Measurements from ENCODE around the gene TMIE. TPM values are rescaled to one million over a fixed set of nuclear protein-coding genes. Genes with fewer than 3 reads are reported as not detected.

The TMIE gene
- total and polyA plus RNA-seq, 2 donors (not counting 1 experiment from before 2014, with no cell fraction given): 0.27 to 2.0 TPM

DNA sequence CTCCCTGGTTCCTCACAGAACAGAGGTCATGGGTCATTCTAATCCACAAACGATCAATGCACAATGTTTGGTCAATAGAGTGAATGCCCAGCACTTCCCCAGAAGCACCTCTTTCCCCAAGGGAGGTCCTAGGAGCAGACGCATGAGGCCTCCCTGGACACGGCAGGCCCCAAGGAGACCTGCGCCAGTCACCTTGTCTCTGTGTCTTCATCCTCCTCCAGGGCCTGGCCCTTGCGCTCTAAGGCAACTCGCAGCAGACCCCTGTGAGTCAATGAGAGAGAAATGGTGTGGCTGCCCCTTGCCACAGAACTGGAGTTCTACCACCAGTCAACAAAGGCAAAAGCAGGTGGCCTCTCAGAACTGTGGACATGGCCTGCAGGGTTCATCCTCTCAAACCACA is 25.8 kb upstream of the TMIE start:
- no peak overlapping the region for H3K27ac ChIP-seq (ENCODE audit: insufficient read depth, low read length)
- no peak overlapping the region for H3K4me2 ChIP-seq (ENCODE audit: extremely low read depth, insufficient read depth, low read length)
- H3K9ac ChIP-seq (ENCODE audit: insufficient read depth, low read length): no peak overlapping the region
- peaks cover 4% of the 10 kb centered on the region for H3K4me1 ChIP-seq (ENCODE audit: control insufficient read depth, extremely low read depth, insufficient read depth, low read length)
- no peak for DNase-seq (ENCODE audit: low read depth in 2 of 2)
- H3K27me3 ChIP-seq (ENCODE audit: control insufficient read depth, insufficient read depth, low read length): no peaks in the 10 kb centered on the region
- no peaks in the 10 kb centered on the region for H3K79me2 ChIP-seq (ENCODE audit: control insufficient read depth, insufficient read depth, low read length)
- H2AFZ ChIP-seq (ENCODE audit: low read length): no peak overlapping the region
- TF ChIP-seq, protein P1, sequence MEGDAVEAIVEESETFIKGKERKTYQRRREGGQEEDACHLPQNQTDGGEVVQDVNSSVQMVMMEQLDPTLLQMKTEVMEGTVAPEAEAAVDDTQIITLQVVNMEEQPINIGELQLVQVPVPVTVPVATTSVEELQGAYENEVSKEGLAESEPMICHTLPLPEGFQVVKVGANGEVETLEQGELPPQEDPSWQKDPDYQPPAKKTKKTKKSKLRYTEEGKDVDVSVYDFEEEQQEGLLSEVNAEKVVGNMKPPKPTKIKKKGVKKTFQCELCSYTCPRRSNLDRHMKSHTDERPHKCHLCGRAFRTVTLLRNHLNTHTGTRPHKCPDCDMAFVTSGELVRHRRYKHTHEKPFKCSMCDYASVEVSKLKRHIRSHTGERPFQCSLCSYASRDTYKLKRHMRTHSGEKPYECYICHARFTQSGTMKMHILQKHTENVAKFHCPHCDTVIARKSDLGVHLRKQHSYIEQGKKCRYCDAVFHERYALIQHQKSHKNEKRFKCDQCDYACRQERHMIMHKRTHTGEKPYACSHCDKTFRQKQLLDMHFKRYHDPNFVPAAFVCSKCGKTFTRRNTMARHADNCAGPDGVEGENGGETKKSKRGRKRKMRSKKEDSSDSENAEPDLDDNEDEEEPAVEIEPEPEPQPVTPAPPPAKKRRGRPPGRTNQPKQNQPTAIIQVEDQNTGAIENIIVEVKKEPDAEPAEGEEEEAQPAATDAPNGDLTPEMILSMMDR (conservative IDR thresholded peaks at IDR 0.05 in 1 of 2, IDR thresholded peaks at IDR 0.05 in 1 of 2; ENCODE audit: low read depth in 1 of 2, low read length in 2 of 2): no peak
- TF ChIP-seq EZH2 (IDR thresholded peaks at IDR 0.05; ENCODE audit: low read length, missing control alignments): no peak
- no peaks in the 10 kb centered on the region for H4K20me1 ChIP-seq (ENCODE audit: control insufficient read depth, extremely low read depth, insufficient read depth, low read length)
- H3K4me3 ChIP-seq (replicated peaks in 1 of 4; ENCODE audit: control extremely low read depth in 1 of 4, insufficient read depth in 1 of 4, low read depth in 3 of 4, low read length in 4 of 4): no peak overlapping the region
- H3K36me3 ChIP-seq (ENCODE audit: control insufficient read depth, insufficient read depth, low read length): no peaks in the 10 kb centered on the region
- H3K9me3 ChIP-seq (ENCODE audit: control insufficient read depth, insufficient read depth, low read depth, low read length): no peaks in the 10 kb centered on the region

DNA sequence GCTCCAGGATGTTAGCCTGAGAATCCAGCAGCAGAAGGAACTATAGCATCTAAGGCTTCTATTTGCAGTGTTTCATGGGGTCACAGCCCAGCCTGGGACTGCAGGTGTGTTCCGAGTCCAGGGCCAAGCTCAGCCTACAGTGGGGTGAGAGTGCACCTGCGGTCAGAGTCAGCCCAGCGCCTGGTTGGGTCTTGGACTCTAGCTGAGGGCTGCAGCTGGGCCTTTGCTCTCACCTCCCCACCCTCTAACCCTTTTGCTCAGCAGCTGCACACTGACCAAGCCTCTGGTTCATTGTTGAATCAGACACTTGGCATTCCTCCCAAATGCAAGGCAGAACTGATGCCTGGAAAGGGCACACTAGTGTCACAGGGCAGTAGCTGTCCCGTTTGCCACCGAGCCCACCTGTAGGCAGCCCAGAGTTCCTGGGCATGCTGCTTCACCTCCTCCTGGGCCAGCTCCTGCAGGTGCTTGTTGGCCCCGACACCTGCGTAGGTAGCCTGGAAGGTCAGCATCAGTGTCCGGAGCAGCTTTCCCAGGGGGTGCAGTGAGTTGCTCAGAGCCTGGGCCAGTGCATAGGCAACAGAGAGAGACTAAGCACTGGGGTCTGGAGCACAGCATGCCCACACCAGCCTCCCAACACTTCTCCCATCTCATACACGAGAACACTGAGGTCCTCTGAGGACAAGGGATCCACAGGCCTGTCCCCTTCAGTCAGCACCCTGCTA is 25.2 kb upstream of the TMIE start:
- Histone ChIP-seq H3K4me2 (ENCODE audit: extremely low read depth, insufficient read depth, low read length) (no peak overlapping the region), H3K36me3 (ENCODE audit: control insufficient read depth, insufficient read depth, low read length) (no peaks in the 10 kb centered on the region), H3K27me3 (ENCODE audit: control insufficient read depth, insufficient read depth, low read length) (no peaks in the 10 kb centered on the region), H3K79me2 (ENCODE audit: control insufficient read depth, insufficient read depth, low read length) (no peaks in the 10 kb centered on the region), H3K4me1 (ENCODE audit: control insufficient read depth, extremely low read depth, insufficient read depth, low read length) (peaks cover 4% of the 10 kb centered on the region), H3K9me3 (ENCODE audit: control insufficient read depth, insufficient read depth, low read depth, low read length) (no peaks in the 10 kb centered on the region), H2AFZ (ENCODE audit: low read length) (no peak overlapping the region), H3K27ac (ENCODE audit: insufficient read depth, low read length) (no peak overlapping the region), H4K20me1 (ENCODE audit: control insufficient read depth, extremely low read depth, insufficient read depth, low read length) (no peaks in the 10 kb centered on the region), H3K9ac (ENCODE audit: insufficient read depth, low read length) (no peak overlapping the region), H3K4me3 (replicated peaks in 1 of 4; ENCODE audit: control extremely low read depth in 1 of 4, insufficient read depth in 1 of 4, low read depth in 3 of 4, low read length in 4 of 4) (no peak overlapping the region)
- peak in 1 of 2 donors; percentile 30 for DNase-seq (ENCODE audit: low read depth in 2 of 2)
- TF ChIP-seq, protein P1 (conservative IDR thresholded peaks at IDR 0.05 in 1 of 2, IDR thresholded peaks at IDR 0.05 in 1 of 2; ENCODE audit: low read depth in 1 of 2, low read length in 2 of 2): no peak
- no peak for TF ChIP-seq EZH2 (IDR thresholded peaks at IDR 0.05; ENCODE audit: low read length, missing control alignments)

DNA sequence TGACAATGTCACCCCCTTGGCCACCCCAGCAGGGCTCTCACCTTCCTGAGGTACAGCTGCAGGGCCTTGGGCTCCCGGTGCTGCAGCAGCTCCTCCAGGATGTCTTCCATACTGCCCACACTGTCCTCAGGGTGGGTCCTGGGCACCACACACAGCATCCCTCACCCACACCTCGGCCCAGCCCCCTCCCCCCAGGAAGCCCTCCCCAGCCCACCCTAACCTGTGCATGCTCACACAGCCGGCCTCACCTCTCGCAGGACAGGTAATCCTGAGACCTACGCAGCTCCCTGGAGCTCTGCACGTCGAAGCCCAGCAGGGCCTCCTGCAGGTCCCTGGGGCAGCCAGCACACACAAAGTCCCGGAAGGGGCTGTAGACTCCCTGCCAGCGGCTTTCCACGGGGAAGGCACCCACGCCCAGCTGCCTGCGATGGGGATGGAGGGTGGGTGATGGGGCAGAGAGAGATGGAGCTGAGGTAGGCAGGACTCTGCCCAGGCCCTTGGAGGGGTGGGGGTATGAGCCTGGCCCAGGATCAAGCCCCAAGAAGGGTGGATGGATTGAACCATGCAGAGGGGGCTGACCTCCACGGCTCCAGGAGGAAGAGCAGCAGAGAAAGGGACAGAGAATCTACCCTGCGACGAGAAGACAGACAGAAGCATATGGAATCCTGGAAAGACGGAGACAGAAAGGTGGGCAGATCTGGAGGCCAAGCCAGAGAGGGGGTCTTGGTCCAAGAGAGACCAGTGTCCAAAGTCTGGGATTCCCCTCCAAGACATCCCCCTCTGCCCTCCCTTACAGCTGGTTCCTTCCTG is 24.4 kb upstream of the TMIE start:
- Histone ChIP-seq H3K27ac (ENCODE audit: insufficient read depth, low read length) (no peak overlapping the region), H3K9ac (ENCODE audit: insufficient read depth, low read length) (no peak overlapping the region), H3K4me2 (ENCODE audit: extremely low read depth, insufficient read depth, low read length) (no peak overlapping the region), H3K36me3 (ENCODE audit: control insufficient read depth, insufficient read depth, low read length) (no peaks in the 10 kb centered on the region), H3K4me1 (ENCODE audit: control insufficient read depth, extremely low read depth, insufficient read depth, low read length) (peaks cover 4% of the 10 kb centered on the region), H3K27me3 (ENCODE audit: control insufficient read depth, insufficient read depth, low read length) (no peaks in the 10 kb centered on the region), H3K79me2 (ENCODE audit: control insufficient read depth, insufficient read depth, low read length) (no peaks in the 10 kb centered on the region), H3K4me3 (replicated peaks in 1 of 4; ENCODE audit: control extremely low read depth in 1 of 4, insufficient read depth in 1 of 4, low read depth in 3 of 4, low read length in 4 of 4) (no peak overlapping the region), H2AFZ (ENCODE audit: low read length) (peak overlapping the region; percentile 40), H4K20me1 (ENCODE audit: control insufficient read depth, extremely low read depth, insufficient read depth, low read length) (no peaks in the 10 kb centered on the region), H3K9me3 (ENCODE audit: control insufficient read depth, insufficient read depth, low read depth, low read length) (no peaks in the 10 kb centered on the region)
- TF ChIP-seq, protein P1 (conservative IDR thresholded peaks at IDR 0.05 in 1 of 2, IDR thresholded peaks at IDR 0.05 in 1 of 2; ENCODE audit: low read depth in 1 of 2, low read length in 2 of 2): no peak
- TF ChIP-seq EZH2 (IDR thresholded peaks at IDR 0.05; ENCODE audit: low read length, missing control alignments): no peak
- DNase-seq (ENCODE audit: low read depth in 2 of 2): no peak

Measured in fibroblast of lung (primary cell).